GM19328 (cell line): Measurements from ENCODE around the gene HTD2.
"Not testable (repeated sequence)": the region's sequence is repeated elsewhere in the genome, so short reads cannot be mapped to it uniquely, and the experiment has no call there.

Experiments
- ATAC-seq: cut with Tn5 transposase; IDR thresholded peaks from one replicate; pipeline ENCODE4 v1.9.1; 2021; ENCODE audit warnings: mild to moderate bottlenecking, moderate library complexity; ENCODE audit not compliant: unreplicated experiment

Gene HTD2

DNA sequence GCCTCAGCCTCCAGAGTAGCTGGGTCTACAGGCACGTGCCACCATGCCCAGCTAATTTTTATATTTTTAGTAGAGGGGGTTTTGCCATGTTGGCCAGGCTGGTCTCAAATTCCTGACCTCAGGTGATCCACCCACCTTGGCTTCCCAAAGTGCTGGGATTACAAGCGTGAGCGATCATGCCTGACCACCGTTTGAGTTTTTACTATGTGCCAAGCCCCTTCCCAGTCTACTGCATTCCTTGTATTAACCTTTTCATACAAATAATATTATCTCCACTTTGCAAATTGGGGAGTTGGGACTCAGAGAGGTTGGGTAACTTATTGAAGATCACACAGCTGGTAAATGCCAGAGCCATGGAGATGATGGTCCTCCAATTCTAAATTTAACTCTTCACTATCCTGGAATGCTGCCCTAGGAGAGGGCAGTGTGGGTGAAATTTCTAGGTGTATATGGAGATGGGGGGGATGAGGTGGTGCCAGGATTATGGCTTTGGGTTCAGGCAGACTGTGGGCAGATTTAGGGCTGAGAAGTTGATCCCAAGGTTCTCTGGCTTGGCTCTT, 25.4 kb downstream of the HTD2 start:
- ATAC-seq: no peak

DNA sequence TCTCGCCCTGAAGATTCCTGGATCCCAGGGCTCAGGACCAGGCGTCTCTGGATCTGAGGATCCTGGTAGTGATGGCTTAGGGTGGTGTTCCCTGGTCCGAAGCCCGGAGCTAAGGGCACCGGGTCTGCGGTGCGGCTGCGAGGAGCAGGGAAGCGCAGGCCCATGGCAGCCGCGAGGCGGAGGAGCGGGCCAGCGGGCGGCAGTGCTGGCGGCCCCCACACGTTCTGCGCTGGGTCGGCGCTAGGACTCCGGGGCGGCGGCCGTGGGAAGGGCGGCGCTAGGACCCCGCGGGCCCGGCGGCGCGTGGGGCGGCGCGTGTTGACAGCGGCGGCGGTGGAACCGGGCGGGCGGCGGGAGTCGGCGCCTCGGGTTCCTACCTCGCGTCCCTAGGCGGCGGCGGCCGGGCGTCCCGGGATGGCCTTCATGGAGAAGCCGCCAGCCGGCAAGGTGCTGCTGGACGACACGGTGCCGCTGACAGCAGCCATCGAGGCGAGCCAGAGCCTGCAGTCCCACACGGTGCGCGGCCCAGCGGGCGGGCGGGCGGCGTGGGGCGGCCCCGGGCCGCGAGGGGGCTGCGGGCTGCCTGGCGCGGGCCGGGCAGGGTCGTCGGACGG, 26.4 kb downstream of the HTD2 start, which contains the start of gene PXK:
Gene PXK (plus strand): TSS at position 318 of the 614 bp plus-strand sequence. CDS start 97 bp downstream, at position 415.
- ATAC-seq: peak; percentile 88

DNA sequence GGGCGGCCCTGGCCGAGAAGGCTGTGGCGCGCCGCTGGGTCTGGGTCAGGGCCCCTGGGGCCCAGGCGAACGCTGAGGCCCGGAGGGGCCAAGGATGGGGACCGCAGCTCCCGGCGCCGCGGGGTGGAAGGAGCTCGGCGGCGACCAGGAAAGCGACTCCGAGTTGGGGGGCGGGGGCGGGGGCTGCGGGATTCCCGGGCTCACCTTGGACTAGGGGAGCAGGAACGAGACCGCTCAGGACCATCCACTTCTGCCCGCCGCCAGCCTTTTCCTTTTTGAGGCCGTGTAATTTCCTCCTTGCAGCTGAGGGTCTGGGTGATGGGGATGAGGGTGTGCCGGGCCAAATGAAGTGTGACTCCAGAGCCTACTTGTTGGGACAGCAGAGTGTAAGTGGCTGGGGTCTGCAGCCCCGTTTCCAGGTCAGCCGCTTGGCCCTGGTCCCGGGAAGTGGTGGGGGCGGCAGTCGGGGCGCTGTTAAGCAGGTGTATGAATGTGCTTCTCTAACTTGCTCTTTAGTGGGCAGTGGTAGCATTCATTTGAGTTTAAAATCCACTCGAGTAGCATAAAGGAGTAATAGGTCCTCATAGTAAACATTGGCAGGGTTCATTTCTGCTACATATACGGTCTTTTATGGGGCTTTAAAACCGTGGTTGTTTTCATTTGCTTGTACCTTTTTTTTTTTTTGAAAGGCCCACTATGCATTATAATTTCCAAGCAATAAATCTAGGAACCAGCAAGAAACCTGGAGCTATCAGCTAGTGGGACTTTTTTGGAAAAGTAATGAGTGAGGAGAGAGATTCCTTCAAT, 27.1 kb downstream of the HTD2 start:
- peak; percentile 21 for ATAC-seq

DNA sequence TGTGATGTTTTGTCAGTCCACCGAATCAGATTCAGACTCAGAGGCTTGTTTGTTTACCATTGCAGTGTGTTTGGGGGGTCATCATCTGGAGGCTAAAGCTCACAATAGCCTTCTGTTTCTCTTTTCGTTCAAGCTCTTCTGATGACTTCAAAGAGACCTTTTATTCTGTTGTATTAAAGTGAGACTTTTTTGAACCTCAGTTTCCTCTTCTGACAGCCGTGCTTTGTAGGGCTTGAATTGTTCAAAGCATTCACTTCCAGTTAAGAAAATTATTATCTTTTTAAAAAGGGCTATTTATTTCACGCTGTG, 27.6 kb downstream of the HTD2 start:
- no peak for ATAC-seq

DNA sequence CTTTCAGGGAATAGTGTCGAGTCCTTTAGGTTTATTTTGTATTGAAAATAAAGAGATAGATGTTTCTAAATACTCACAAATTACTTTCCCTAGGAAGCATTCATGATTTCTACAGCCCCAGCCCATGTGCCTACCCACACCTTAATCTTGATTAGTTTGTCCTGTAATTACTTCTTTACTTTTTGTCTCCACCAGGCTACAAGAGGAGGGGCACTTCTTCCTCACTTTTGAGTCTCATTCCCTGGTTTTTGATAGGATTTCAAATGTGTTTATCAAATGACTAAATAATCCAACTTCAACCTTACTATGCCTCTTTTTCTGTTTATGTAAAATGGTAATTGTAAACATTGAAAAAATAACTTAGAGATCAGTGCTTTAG, 28.2 kb downstream of the HTD2 start:
- ATAC-seq: no peak

DNA sequence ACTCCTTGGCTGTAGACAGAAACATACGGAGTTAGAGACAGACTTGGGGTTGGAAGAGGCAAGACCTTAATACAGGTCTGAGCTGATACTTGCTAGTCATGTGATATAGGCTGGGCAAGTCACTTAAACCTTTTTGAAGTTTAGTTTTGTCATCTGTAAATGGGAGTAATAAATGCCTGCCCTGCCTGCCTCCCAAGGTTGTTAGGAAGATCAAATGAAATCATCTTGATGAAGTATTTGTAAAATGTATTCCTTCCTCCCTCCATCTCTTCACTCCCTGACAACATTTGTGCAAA, 29.3 kb downstream of the HTD2 start:
- no peak for ATAC-seq

DNA sequence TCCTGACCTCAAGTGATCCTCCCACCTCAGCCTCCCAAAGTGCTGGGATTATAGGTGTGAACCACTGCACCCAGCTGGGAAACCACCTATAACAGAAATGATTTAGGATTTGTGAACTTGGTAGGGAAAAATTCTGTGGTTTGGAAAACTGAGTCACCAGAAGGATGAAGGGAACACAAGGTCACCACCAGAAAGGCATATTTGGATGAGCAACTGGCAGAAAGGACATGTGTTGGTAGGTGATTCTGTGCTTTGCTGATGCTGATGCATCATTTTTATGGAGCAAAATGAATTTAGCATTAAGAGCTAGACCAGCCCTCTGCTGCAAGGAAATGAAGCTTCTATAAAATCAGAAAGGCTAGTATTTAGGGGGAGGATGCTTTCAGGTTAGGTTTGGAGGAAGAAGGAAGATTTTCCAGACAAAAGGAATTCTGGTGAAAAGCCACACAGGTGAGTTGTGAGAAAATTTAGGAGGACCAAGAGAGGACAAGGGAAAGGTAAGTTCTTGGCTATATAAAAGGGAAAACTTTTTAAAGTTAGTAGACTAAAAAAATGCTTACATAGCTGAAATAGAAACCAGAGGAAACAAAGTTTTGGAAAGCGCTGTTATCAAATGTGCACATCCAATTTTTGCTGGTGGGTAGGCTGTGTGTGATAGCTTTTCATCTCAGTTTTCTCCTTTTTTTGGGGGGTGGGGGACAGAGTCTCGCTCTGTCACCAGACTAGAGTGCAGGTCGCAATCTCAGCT, 30.0 kb downstream of the HTD2 start:
- no peak for ATAC-seq

DNA sequence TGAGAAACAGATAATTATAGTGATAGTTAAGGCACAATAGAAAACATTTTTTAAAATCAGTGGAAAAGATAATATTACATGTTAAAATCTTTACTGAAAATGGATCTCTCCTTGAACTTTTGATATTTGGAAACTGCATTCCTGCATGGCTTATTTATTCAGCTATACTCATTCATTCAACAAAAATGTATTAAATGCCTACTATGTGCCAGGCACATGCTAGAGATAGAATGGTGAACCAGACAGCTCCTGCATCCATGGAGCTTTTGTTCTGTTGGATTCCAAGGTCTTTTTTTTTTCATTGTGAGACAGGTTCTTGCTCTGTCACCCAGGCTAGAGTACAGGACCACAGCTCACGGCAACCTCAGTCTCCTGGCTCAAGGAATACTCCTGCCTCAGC, 30.9 kb downstream of the HTD2 start:
- ATAC-seq: no peak

DNA sequence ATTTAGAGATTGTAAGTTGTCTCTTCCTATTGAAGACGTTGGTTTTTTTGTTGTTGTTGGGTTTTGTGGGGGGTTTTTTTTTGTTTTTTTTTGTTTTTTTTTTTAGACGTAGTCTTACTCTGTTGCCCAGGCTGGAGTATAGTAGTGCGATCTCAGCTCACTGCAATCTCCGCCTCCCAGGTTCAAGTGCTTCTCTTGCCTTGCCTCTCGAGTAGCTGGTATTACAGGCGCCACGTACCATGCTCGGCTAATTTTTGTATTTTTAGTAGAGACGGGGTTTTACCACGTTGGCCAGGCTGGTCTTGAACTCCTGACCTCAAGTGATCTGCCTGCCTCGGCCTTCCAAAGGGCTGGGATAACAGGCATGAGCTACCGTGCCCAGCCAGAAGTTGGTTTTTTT, 32.8 kb downstream of the HTD2 start:
- not testable (repeated sequence) for ATAC-seq

DNA sequence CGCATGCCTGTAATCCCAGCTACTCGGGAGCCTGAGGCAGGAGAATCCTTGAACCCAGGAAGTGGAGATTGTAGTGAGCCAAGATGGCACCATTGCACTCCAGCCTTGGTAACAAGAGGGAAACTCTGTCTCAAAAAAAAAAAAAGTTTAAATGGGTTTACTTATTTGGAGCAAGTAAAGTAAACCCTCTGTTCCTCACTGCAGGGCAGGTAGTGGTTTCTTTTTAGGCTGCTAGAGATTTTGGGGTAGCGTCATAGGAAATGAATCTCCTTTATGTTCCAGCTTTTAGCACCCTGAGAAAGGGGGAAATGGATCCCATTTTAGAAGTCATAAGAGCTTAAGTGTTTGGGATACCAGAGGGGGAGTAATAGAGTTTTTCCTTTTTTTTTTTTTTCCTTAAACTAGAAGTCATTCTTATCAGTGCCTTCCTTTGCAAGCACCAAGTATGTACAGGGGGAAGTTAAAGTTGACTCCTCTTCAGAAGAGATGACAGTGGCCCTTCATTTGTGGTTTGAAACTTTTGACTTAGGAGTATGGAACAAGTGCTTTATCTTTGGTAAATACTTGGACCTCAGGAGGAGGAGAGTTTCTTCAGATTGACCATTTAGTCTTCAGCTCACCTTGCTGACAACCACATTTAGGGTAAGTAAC, 34.4 kb downstream of the HTD2 start:
- ATAC-seq: no peak

DNA sequence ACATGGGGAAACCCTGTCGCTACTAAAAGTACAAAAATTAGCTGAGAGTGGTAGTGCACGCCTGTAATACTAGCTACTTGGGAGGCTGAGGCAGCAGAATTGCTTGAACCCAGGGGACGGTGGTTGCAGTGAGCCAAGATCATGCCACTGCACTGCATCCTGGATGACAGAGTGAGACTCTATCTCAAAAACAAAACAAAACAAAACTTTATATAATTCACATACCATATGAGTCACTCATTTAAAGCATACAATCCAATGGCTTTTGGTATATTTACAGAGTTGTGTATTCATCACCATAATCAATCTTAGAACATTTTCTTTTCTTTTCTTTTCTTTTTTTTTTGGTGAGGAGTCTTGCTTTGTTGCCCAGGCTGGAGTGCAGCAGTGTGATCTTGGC, 35.1 kb downstream of the HTD2 start:
- no peak for ATAC-seq

DNA sequence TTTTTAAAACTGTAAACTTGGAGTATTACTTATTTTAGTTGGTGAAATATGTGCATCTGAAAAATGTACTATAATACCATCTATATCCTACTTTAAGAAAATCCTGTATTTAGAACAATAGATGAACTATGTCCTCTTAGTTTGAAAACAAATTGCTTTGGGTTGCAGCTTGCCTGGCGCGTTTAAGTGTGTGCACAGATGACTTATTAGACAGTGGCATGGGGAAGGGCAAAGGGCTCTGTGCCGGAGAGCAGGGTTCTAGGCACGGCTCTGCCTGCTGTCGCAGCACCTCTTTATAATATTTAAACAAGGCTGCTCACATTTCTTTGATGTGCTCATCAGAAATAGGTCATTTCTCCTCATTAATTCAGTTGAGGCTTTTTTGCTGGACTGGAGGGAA, 36.4 kb downstream of the HTD2 start:
- no peak for ATAC-seq

DNA sequence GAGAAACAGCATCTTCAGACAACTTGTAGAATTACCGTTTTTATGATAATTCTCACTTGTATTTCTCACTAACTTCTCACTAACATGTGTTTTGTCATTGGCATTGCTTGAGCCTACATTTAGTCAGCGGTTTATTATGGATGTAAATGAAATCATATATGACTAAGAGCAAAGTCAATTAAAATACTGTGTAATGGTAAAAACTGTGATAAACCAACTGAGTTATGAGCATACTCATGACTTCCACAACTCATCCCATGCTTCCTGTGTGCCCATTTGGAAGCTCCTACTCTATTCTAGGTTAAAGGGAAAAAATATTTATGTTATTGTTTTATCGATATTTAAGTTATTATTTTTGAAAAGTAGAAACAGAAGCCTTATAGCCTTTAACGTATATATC, 39.1 kb downstream of the HTD2 start:
- ATAC-seq: no peak

DNA sequence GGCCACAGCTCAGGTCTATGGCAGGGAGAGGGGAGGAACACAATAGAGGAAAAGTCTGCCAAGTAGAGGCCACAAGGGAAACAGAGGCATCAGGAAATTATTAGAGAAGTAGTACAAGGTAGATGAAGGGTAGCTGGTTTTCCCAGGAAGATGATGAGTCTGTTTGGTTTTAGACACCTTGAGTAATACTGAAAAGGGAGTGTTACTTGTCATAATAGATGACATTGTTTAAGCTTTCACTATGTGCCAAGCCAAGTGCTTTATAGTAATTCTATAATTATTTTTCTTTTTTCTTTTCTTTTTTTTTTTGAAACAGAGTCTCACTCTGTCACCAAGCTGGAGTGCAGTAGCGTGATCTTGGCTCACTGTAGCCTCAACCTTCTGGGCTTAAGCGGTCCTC, 40.0 kb downstream of the HTD2 start:
- ATAC-seq: no peak

DNA sequence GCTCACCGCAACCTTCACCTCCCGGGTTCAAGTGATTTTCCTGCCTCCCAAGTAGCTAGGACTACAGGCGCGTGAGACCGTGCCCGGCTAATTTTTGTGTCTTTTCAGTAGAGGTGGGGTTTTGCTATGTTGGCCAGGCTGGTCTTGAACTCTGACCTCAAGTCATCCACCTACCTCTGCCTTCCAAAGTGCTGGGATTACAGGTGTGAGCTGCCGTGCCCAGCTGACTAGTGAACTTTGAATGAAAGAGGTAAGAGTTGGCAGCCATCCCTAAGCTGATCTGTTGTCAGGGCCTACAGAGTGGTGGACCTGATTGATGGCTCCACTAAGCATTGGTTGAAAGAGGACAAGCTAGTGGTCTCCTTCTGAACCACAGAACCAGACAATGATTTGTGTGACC, 41.7 kb downstream of the HTD2 start:
- no peak for ATAC-seq

DNA sequence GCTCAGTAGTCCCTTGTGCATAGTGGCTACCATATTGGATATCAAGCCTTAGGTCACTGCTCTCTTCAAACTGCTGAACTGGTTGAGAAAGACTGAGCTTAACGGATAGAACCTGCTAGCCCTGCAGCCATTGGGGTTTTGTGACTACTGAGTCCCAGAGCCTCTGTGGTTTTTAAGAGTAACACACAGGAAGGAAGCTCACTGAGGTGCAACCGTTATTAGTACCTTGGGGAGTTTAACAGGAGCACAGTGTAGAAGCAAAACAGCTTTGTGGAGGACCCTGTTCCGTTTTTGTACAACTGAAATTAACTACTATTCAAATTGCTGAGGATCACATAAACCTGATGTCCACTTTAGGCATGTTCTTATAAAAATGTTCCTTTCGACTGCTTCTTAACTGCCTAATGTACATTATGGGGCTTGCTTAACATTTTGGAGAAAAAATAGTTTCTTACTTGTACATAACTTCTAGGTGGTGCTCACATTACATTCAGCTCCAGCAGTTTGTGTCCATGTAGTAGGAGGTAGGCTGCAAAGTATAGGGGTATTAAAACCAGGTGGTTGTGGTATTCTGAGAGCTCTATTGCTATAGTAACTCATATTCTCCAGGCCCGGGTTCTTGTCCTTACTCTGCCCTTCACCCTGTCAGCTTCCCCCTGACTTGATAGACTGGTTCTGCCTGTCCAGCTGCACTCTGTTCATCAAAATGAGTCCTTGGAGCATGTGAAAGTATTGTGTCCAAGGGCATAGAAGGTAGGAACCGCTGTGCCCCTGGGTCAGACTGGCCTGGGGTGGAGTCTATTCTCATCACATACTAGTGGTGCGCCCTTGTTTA, 43.7 kb downstream of the HTD2 start:
- ATAC-seq: peak; percentile 83

DNA sequence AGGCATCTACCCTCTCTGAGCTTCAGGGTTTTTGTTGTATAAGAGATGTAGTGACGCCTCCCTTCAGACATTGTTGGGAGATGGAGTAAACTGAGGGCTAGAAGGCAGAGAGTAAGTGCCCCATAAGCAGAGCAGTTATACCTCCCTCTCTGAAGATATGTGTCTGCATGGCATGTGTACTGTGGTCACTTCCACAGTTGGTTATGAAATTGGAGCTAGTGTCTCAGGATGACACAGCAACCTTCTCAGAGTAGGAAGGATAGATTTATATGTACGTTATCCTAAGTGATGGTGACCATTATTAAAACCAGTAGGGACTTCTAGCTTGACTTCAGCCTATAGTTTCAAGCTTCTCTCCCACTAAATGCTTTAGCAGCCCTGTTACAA, 44.3 kb downstream of the HTD2 start:
- ATAC-seq: no peak

DNA sequence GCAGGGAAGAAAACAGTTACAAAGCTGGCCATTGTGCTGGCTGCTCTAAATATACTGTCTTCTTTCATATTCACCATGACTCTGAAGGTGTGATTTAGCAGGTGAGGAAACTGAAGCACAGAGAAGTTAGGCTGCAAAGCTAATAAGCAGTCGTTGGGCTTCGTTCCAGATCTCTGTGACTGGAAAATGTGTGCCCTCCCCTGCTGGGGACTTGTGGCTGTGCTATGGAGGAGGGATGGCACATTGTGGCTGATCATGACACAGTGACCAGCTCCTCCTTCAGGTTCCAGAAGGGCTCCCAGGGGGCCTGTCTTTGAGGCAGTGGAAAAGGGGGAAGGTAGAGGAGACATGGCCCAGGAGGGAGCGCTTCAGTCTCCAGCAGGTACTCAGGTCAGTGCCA, 45.6 kb downstream of the HTD2 start:
- ATAC-seq: no peak

DNA sequence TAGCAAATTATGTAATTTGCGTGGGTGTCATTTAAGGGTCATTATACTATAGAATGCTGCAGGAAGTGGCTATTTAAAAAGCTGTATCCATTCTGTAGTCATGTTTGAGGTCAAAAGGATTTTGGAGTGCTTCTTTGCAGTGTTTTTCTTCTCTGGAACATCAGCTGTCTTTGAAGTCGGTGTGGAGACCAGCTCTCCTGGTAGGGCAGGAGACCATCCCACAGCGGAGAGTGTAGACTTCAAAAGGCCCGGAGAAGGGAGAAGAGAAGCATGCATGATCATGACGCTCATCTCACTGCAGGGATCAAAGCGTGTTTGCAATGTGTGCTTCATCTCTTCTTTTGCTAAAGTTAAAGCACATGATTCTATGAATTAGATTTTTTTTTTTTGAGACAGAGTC, 46.3 kb downstream of the HTD2 start:
- no peak for ATAC-seq

DNA sequence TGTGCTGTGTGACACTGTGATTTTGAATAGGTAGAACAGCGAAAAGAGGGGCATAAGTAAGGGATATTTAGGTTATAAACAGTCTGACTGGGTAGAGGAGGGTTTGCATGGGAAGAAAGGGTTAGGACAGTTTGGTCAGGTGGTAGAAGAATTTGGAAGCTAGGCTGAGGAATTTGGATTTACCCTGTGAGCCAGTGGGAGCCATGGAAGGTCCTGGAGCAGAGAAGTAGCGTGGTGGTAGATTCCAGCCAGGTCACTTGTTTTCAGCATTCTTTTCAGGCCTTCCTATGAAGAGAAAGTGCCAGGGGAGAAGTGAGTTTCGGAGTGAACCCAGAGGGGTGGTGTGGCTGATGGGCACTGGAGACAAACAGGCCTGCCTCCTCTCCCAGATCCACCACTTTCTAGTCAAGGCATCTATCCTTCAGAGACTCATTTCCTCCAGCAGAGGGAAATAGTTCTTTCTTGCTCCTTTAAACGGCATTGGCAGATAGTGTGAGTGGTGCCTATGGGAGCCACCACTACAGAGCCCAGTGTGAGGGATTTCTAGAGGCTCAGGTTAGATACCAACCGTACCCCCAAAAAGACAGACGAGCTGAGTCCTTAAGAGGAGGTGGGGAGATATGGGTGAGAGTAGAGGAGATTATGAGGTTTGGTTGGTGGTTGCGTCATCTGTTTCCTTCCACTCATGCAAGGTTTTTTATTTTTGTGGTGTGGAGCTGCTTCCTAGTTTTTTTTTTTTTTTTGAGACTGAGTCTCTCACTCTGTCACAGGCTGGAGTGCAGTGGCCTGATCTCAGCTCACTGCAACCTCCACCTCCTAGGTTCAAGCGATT, 47.6 kb downstream of the HTD2 start:
- ATAC-seq: no peak
